ENCODE results near the gene SSTR3.

DNA sequence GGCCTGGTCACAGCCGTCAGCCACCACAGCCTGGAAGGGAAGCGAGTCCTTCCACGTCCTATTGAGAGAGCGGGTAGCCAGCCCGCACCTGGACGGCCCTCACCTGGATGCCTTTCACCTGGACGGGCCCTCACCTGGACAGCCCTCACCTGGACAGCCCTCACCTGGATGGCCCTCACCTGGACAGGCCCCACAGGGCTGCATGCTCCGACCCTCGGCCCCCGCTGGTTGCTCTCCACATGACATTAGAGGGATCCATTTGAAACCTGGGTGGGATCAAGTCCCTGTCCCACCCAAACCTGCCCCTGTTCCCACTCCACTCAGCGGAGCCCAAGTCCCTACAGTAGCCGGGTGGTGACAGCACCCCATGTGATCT, 27.9 kb downstream of the SSTR3 start:
- TF ChIP-seq CTCF (conservative IDR thresholded peaks at IDR 0.05) (no peak), ZFX (IDR thresholded peaks at IDR 0.05) (no peak)
